Esophagus muscularis mucosa (tissue), 4 donors: Measurements from ENCODE around the gene LRRC8E. TPM values are rescaled to one million over a fixed set of nuclear protein-coding genes. Genes with fewer than 3 reads are reported as not detected.
"Not testable (repeated sequence)": the region's sequence is repeated elsewhere in the genome, so short reads cannot be mapped to it uniquely, and the experiment has no call there.

ENCODE experiments used
- DNase-seq: peaks from one replicate; pipeline ENCODE4 v3.0.0-alpha.2; 2017; ENCODE audit errors: extremely low spot score
- H3K27ac ChIP-seq, 4 donors: fragments of 200-600 bp; sonication (generic); replicated peaks in 1 of 4; 1 replicate in 3 of 4; 2 replicates in 1 of 4; pipeline ENCODE4 v1.5.1; 2016 to 2019; ENCODE audit warnings: mild to moderate bottlenecking in 1 of 4
- H3K27me3 ChIP-seq, 4 donors: fragments of 200-600 bp; sonication (generic); one replicate each; pipeline versions ENCODE4 v1.5.1 to v1.6.0; 2016 to 2019
- H3K36me3 ChIP-seq, 4 donors: fragments of 200-600 bp; sonication (generic); one replicate each; pipeline ENCODE4 v1.5.1; 2016 to 2019
- H3K4me1 ChIP-seq, 4 donors: fragments of 200-600 bp; sonication (generic); one replicate each; pipeline ENCODE4 v1.5.1; 2016 to 2019
- H3K4me3 ChIP-seq, 4 donors: fragments of 200-600 bp; sonication (generic); 1 replicate in 2 of 4; 2 replicates in 2 of 4; pipeline ENCODE4 v1.5.1; 2016 to 2019; ENCODE audit warnings: mild to moderate bottlenecking in 4 of 4, moderate library complexity in 1 of 4
- H3K9me3 ChIP-seq, 4 donors: fragments of 200-600 bp; sonication (generic); 1 replicate in 3 of 4; 2 replicates in 1 of 4; pipeline ENCODE4 v1.5.1; 2016 to 2019
- CTCF ChIP-seq, 3 experiments: fragments of 200-600 bp in 2 of 3; fragments of 450-650 bp in 1 of 3; sonication (generic) in 2 of 3; IDR thresholded peaks; one replicate each; pipeline ENCODE4 v1.5.1; 2017 to 2019; ENCODE audit warnings: antibody characterized with exemption in 3 of 3, mild to moderate bottlenecking in 2 of 3, moderate library complexity in 1 of 3
- EP300 ChIP-seq: sonication (generic); formaldehyde crosslinking; IDR thresholded peaks from one replicate; pipeline ENCODE4 v1.6.1; 2017; ENCODE audit warnings: antibody characterized with exemption
- POLR2A ChIP-seq: fragments of 450-650 bp; IDR thresholded peaks from one replicate; pipeline ENCODE4 v1.6.1; 2017; ENCODE audit warnings: antibody characterized with exemption, moderate library complexity, mild to moderate bottlenecking, low read depth
- POLR2AphosphoS5 ChIP-seq, 2 donors: sonication (generic); formaldehyde crosslinking; IDR thresholded peaks; one replicate each; pipeline ENCODE4 v1.6.1; 2017; ENCODE audit warnings: antibody characterized with exemption in 2 of 2
- WGBS: methylation state at CpG from one replicate; pipeline ENCODE4 v1.1.5; 2018; 5-methylcytosine and 5-hydroxymethylcytosine counted together
- intact Hi-C: fragments of 100-400 bp; cut with DNase I; formaldehyde crosslinking; loops from one replicate; pipeline ENCODE4 v1.15.1; 2023
- total RNA-seq, 4 donors: library from RNA; depleted of rRNA; stranded (reverse); fragments of >200 nt; gene quantifications; one replicate each; pipeline versions ENCODE4 v1.1.0 to v1.2.1, GENCODE V29; 2016

Gene LRRC8E
- total RNA-seq, 4 donors from 2014 or later = 0.33 to 1.0 (median 0.46) TPM; not detected in 1

- intact Hi-C loops = no loop called here
Measured at GRCh38 chr19:7928741-7929701, 40.7 kb downstream of the LRRC8E start.

GRCh38 chr19:7930030-7930429 is 41.7 kb downstream of the LRRC8E start:
- WGBS = 77% methylated on average over 11 of the region's 11 CpGs
- peak overlapping the region in 1 of 4 donors; percentile 38 for H3K4me3 ChIP-seq
- intact Hi-C loops, H3K27me3 ChIP-seq, H3K9me3 ChIP-seq, DNase-seq: not testable (repeated sequence)
- peak overlapping the region; percentile 91 to 96 (median 94) for H3K27ac ChIP-seq
- H3K36me3 ChIP-seq = peaks cover 37 to 55% (median 48%) of the 10 kb centered on the region in 4 donors
- peaks cover 40 to 80% (median 73%) of the 10 kb centered on the region in 4 donors for H3K4me1 ChIP-seq

More at GRCh38 chr19:7928741-7929701, 40.7 kb downstream of the LRRC8E start:
- peak overlapping the region; percentile 28 to 46 (median 37) for H3K4me3 ChIP-seq
- 25% methylated on average over 24 of the region's 24 CpGs for WGBS
- H3K27me3 ChIP-seq = no peaks in the 10 kb centered on the region
- H3K27ac ChIP-seq = peak overlapping the region; percentile 91 to 96 (median 94)
- no peaks in the 10 kb centered on the region for H3K9me3 ChIP-seq
- peaks cover 46 to 90% (median 83%) of the 10 kb centered on the region in 4 donors for H3K4me1 ChIP-seq
- TF ChIP-seq EP300 (no peak), CTCF (IDR thresholded peaks at IDR 0.05) (peak; percentile 22 to 48 (median 34)), POLR2AphosphoS5 (IDR thresholded peaks at IDR 0.05) (peak; percentile 51 to 73)
- H3K36me3 ChIP-seq = peaks cover 27 to 45% (median 38%) of the 10 kb centered on the region in 4 donors
- no peak for DNase-seq

GRCh38 chr19:7930765-7931164 is 42.5 kb downstream of the LRRC8E start:
- peaks cover 43 to 63% (median 56%) of the 10 kb centered on the region in 4 donors for H3K36me3 ChIP-seq
- TF ChIP-seq EP300 = no peak
- no peak for TF ChIP-seq POLR2A
- no peak for TF ChIP-seq CTCF (IDR thresholded peaks at IDR 0.05)
- no peak for TF ChIP-seq POLR2AphosphoS5 (IDR thresholded peaks at IDR 0.05)
- intact Hi-C loops = no loop called here
- no peaks in the 10 kb centered on the region for H3K27me3 ChIP-seq
- DNase-seq = no peak
- H3K27ac ChIP-seq = peak overlapping the region; percentile 91 to 96 (median 94)
- H3K9me3 ChIP-seq = no peaks in the 10 kb centered on the region
- no peak overlapping the region for H3K4me3 ChIP-seq
- peaks cover 35 to 73% (median 67%) of the 10 kb centered on the region in 4 donors for H3K4me1 ChIP-seq
- 46% methylated on average over 7 of the region's 7 CpGs for WGBS

- no peaks in the 10 kb centered on the region for H3K9me3 ChIP-seq
- TF ChIP-seq CTCF (IDR thresholded peaks at IDR 0.05) (no peak), POLR2AphosphoS5 (IDR thresholded peaks at IDR 0.05) (peak in 1 of 2 donors; percentile 39)
- H3K27me3 ChIP-seq = no peaks in the 10 kb centered on the region
- DNase-seq = no peak
- intact Hi-C loops = no loop called here
- H3K36me3 ChIP-seq = peaks cover 50 to 70% (median 62%) of the 10 kb centered on the region in 4 donors
- H3K4me1 ChIP-seq = peaks cover 32 to 68% (median 63%) of the 10 kb centered on the region in 4 donors
- H3K4me3 ChIP-seq = no peak overlapping the region
- peak overlapping the region; percentile 91 to 96 (median 94) for H3K27ac ChIP-seq
- WGBS = 82% methylated on average over 28 of the region's 36 CpGs
Measured at GRCh38 chr19:7931221-7932061, 43.1 kb downstream of the LRRC8E start.
